ENCODE measurements around the gene ATXN10. TPM values are rescaled to one million over a fixed set of nuclear protein-coding genes. Genes with fewer than 3 reads are reported as not detected.

ATXN10 gene
- total RNA-seq, 4 donors from 2014 or later = 35.5 to 83.3 (median 51.1) TPM

DNA sequence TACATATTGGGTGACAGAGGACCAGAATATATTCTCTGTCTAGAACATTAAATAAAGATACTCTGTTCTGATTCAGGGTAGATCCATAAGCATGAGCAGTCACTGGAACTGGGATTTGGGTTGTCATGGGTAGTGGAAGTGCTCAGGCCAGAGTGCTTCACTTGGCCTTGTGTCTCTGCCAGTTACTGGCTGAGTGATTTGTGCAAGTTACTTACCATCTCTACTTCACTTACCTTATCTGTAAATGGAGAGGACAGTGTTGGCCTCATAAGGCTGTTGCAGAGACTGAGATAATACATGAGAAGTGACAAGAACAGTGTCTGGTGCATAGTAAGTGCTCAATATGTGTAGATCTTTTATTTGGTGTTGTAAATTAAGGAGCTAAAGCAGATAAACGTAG, 17.6 kb downstream of the ATXN10 start:
- 80 to 88% methylated on average over 1 of the region's 1 CpG for WGBS, 2 donors
- no peak for DNase-seq (ENCODE audit: low spot score in 2 of 2)
- intact Hi-C loops (cut with DNase I; ENCODE audit: low total_unique reads) = no loop called here
- H3K4me3 ChIP-seq (ENCODE audit: low read depth, poor library complexity, severe bottlenecking) = no peak overlapping the region
- TF ChIP-seq POLR2A (IDR thresholded peaks at IDR 0.05) = no peak
- TF ChIP-seq, protein P1, sequence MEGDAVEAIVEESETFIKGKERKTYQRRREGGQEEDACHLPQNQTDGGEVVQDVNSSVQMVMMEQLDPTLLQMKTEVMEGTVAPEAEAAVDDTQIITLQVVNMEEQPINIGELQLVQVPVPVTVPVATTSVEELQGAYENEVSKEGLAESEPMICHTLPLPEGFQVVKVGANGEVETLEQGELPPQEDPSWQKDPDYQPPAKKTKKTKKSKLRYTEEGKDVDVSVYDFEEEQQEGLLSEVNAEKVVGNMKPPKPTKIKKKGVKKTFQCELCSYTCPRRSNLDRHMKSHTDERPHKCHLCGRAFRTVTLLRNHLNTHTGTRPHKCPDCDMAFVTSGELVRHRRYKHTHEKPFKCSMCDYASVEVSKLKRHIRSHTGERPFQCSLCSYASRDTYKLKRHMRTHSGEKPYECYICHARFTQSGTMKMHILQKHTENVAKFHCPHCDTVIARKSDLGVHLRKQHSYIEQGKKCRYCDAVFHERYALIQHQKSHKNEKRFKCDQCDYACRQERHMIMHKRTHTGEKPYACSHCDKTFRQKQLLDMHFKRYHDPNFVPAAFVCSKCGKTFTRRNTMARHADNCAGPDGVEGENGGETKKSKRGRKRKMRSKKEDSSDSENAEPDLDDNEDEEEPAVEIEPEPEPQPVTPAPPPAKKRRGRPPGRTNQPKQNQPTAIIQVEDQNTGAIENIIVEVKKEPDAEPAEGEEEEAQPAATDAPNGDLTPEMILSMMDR (IDR thresholded peaks at IDR 0.05) = no peak

DNA sequence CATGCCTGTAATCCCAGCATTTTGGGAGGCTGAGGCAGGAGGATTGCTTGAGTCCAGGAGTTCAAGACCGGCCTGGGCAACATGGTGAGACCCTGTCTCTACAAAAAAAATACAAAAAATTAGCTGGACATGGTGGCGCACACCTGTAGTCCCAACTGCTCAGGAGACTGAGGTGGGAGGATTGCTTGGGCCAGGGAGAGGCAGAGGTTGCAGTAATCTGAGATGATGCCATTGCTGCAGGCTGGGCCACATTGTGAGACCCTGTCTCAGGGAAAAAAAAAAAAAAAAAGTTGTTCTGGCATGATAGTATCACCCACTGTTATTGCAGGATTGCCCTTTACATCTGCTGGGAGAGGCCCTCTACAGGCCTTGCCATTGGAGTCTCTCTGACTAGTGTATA, 18.4 kb downstream of the ATXN10 start:
- intact Hi-C loops (cut with DNase I; ENCODE audit: low total_unique reads) = no loop called here
- WGBS, 2 donors = 97 to 98% methylated on average over 2 of the region's 2 CpGs
- TF ChIP-seq, protein P1 (IDR thresholded peaks at IDR 0.05) = no peak
- no peak for TF ChIP-seq POLR2A (IDR thresholded peaks at IDR 0.05)
- DNase-seq (ENCODE audit: low spot score in 2 of 2) = no peak
- H3K4me3 ChIP-seq (ENCODE audit: low read depth, poor library complexity, severe bottlenecking) = no peak overlapping the region

DNA sequence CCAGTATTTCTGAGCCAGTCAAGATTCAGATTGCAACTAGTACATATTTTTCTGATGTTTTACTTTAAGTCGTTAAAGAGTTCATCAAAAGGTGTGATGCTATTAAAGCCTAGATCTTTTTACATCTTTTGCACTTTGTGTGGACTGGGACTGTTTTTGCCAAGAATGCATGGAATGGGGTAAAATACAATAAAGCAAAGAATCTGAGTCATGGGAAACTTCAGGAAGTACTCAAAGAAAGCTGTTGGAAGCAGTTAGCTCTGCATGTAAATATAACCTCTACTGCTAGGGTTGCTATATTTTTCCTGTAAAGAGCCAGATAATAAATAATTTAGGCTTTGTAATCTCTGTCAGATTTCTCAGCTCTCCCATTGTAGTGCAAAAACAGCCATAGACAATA, 20.9 kb downstream of the ATXN10 start:
- no peak for TF ChIP-seq POLR2A (IDR thresholded peaks at IDR 0.05)
- TF ChIP-seq, protein P1 (IDR thresholded peaks at IDR 0.05) = no peak
- H3K4me3 ChIP-seq (ENCODE audit: low read depth, poor library complexity, severe bottlenecking) = no peak overlapping the region
- intact Hi-C loops (cut with DNase I; ENCODE audit: low total_unique reads) = no loop called here
- 53 to 62% methylated on average over 1 of the region's 1 CpG for WGBS, 2 donors
- no peak for DNase-seq (ENCODE audit: low spot score in 2 of 2)

DNA sequence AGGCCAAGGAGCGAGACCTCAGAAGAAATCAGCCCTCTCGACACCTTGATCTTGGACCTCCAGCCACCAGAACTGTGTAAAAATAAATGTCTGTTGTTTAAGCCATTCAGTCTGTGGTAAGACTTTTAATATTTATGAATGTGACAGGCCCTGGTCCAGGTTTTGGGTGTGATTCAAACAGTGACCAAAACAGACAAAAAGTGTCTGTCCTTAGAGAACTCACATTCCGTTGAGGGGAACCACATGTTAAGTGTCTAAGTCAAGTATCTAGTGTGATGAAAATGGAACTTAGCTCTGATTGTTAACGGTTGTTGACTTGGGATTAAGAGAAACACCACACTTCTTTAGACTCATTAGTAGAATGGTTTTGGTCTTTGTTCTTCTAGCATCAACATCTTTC, 22.2 kb downstream of the ATXN10 start:
- no peak overlapping the region for H3K4me3 ChIP-seq (ENCODE audit: low read depth, poor library complexity, severe bottlenecking)
- TF ChIP-seq, protein P1 (IDR thresholded peaks at IDR 0.05) = no peak
- no peak for TF ChIP-seq POLR2A (IDR thresholded peaks at IDR 0.05)
- 91 to 92% methylated on average over 4 of the region's 4 CpGs for WGBS, 2 donors
- DNase-seq (ENCODE audit: low spot score in 2 of 2) = no peak
- intact Hi-C loops (cut with DNase I; ENCODE audit: low total_unique reads) = no loop called here

DNA sequence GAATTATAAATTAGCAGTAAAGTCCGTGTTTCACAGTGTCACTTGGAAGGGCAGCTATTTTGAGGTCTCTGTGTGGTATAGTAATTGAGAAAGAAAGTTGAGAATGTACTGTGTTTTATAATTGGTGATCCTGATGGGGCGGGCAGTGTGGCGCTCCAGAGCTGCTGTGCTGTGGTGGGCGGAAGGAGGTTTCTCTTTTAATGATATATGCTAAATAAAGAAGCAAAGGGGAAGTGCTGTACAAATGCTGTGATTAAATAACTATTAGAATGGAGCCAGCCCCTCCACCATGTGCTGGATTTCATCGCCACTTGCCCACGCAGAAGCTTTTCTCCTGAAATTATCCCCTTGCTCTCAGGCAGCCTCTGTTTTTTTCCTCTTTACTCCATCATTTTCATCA, 24.6 kb downstream of the ATXN10 start:
- intact Hi-C loops (cut with DNase I; ENCODE audit: low total_unique reads) = no loop called here
- H3K4me3 ChIP-seq (ENCODE audit: low read depth, poor library complexity, severe bottlenecking) = no peak overlapping the region
- WGBS, 2 donors = 87 to 89% methylated on average over 6 of the region's 6 CpGs
- TF ChIP-seq POLR2A (IDR thresholded peaks at IDR 0.05) = no peak
- TF ChIP-seq, protein P1 (IDR thresholded peaks at IDR 0.05) = no peak
- DNase-seq (ENCODE audit: low spot score in 2 of 2) = no peak

DNA sequence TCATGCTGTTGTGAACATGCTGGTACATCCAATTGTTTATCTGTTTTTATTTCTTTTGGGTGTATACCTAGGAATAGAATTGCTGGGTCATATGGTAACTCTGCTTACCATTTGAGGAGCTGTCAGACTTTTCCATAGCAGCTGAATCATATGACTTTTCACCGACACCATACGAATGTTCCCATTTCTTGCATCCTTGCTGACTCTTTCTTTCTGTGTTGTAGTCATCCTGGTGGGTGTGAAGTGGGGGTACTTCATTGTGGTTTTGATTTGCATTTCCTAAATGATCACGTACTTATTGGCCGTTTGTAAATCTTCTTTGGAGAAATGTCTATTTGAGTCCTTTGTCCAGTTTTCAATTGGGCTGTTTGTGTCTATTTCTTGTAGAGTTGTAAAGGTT, 26.5 kb downstream of the ATXN10 start:
- WGBS, 2 donors = 91 to 95% methylated on average over 4 of the region's 4 CpGs
- DNase-seq (ENCODE audit: low spot score in 2 of 2) = no peak
- no peak for TF ChIP-seq POLR2A (IDR thresholded peaks at IDR 0.05)
- TF ChIP-seq, protein P1 (IDR thresholded peaks at IDR 0.05) = no peak
- intact Hi-C loops (cut with DNase I; ENCODE audit: low total_unique reads) = no loop called here
- H3K4me3 ChIP-seq (ENCODE audit: low read depth, poor library complexity, severe bottlenecking) = no peak overlapping the region

Data from lower leg skin (tissue), 4 donors.